Activated CD4-positive, alpha-beta memory T cell treated with anti-CD3 and anti-CD28 coated beads for 36 hours (primary cell): ENCODE results near the gene YWHAQ. TPM values are rescaled to one million over a fixed set of nuclear protein-coding genes. Genes with fewer than 3 reads are reported as not detected.

Experiments
- CTCF ChIA-PET: fragments of 350-600 bp; sonication (Branson Sonifier 250); formaldehyde crosslinking; loops from one replicate; lab custom pipeline; 2021; ENCODE audit warnings: antibody characterized with exemption, inconsistent platforms; lab: Charles Lee
- POLR2A ChIA-PET: fragments of 350-600 bp; sonication (Branson Sonifier 250); formaldehyde crosslinking; loops from one replicate; lab custom pipeline; 2021; ENCODE audit warnings: antibody characterized with exemption; lab: Charles Lee
- DNase-seq: peaks from one replicate; pipeline ENCODE4 v3.0.0-alpha.2; 2020
- H3K27ac Mint-ChIP-seq: one replicate; pipeline ENCODE4 v1.8.0; 2021; ENCODE audit warnings: mixed read lengths
- H3K27me3 Mint-ChIP-seq: one replicate; pipeline ENCODE4 v1.8.0; 2021; ENCODE audit warnings: mixed read lengths
- H3K36me3 Mint-ChIP-seq: one replicate; pipeline ENCODE4 v1.8.0; 2021; ENCODE audit warnings: mixed read lengths
- H3K4me1 Mint-ChIP-seq: one replicate; pipeline ENCODE4 v1.8.0; 2021; ENCODE audit warnings: low read depth, mixed read lengths
- H3K4me3 Mint-ChIP-seq: one replicate; pipeline ENCODE4 v1.8.0; 2021; ENCODE audit warnings: mild to moderate bottlenecking, mixed read lengths
- H3K9me3 Mint-ChIP-seq: one replicate; pipeline ENCODE4 v1.8.0; 2021; ENCODE audit warnings: mixed read lengths
- intact Hi-C: fragments of 100-400 bp; cut with micrococcal nuclease; formaldehyde crosslinking; loops from one replicate; pipeline ENCODE4 v1.15.1; 2023
- total RNA-seq, 2 experiments: library from RNA; stranded (reverse); gene quantifications; one replicate each; pipeline ENCODE4 v1.2.3, GENCODE V29; 2021

YWHAQ gene
- total RNA-seq, 2 experiments from 2014 or later = 495 to 541 TPM

DNA sequence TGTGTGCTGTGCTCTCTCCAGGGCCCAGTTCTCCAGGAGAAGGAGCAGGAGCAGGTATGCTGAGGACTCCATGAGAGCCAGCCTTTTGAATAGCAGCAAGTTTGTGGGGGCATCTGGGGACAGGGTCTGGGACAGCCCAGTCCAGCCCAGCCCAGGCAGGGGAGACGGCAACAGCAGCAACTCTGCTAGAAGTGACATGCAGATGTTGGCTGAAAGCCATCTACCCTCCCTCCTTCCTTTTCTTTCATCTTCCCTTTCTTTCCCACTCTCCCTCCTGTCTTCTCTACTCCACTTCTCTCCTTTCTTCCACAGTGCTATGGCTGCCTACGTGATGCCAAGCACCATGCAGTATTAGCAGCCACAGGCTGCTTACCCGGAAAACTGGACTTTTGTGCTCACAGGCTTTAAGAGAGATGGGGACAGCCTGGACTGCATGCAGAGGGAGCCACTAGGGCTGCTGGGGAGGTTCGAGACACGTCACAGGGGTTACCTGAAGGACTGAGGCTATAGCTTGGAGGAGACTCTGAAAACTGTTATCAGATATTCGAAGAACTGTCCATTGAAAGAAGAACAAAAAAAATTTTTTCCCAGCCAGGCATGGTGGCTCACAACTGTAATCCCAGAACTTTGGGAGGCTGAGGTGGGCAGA is 23.8 kb upstream of the YWHAQ start:
- H3K4me1 Mint-ChIP-seq = peaks cover 55% of the 10 kb centered on the region
- peaks cover 9% of the 10 kb centered on the region for H3K27me3 Mint-ChIP-seq
- ChIA-PET CTCF (interaction anchor here (0.9 to 1.9 kb wide), 4 partner anchors 24 to 116 kb away, joined by 3 to 12 read pairs (median 4); partner anchors contain the start of gene YWHAQ), POLR2A (interaction anchor here (0.9 to 2.1 kb wide), 17 partner anchors 13 to 161 kb away, joined by 3 to 28 read pairs (median 6); partner anchors contain the start of gene YWHAQ)
- H3K9me3 Mint-ChIP-seq = no peaks in the 10 kb centered on the region
- intact Hi-C loops = loop anchor here (1.0 kb wide), 4 partner anchors 13 to 128 kb away; partner anchors contain the start of gene ADAM17
- peak overlapping the region; percentile 94 for H3K27ac Mint-ChIP-seq
- no peak for DNase-seq
- H3K4me3 Mint-ChIP-seq = no peak overlapping the region
- no peaks in the 10 kb centered on the region for H3K36me3 Mint-ChIP-seq

DNA sequence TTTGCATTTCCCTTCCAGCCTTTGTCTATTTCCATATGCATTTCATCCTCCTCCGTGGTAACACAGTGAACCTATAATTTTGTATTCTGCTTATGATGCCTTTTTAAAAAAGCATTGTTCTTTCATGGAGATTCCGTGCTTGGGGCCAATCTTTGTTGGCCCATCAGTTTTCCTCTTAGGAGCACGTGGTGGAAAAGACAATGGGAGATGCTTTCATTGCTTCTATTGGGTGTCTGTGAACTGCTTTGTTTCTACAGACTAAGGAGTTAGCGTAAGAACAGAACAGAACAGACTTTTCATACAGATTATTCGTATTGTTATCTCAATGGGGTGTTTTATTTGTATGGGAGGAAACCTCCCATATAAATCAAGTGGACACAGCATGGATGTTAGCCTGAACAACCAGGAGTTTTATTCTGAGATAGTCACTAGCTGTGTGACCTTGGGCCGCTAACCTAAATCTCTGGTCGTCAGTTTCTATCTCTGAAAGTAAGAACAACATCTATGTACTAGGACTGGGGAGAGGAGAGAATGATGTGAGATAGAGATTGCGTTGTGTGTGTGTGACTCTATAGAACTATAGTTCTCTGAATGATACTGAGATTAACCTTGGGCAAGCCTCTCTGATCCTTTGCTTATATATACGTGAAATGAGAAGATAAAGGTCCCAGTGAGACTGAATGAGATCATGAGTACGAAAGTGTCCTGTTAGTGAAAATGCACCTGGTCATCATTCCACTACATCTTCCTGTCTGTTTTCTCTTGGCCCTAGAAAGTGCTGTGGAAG is 22.9 kb upstream of the YWHAQ start:
- Mint-ChIP-seq H3K9me3 (no peaks in the 10 kb centered on the region), H3K27me3 (peaks cover 9% of the 10 kb centered on the region), H3K4me1 (peaks cover 60% of the 10 kb centered on the region), H3K27ac (peak overlapping the region; percentile 47), H3K4me3 (no peak overlapping the region), H3K36me3 (no peaks in the 10 kb centered on the region)
- ChIA-PET POLR2A (interaction anchor here (0.9 to 2.0 kb wide), 3 partner anchors 23 to 100 kb away, joined by 6 to 18 read pairs (median 7); partner anchors contain the start of gene YWHAQ), CTCF (no interaction called here)
- no peak for DNase-seq
- intact Hi-C loops = no loop called here

DNA sequence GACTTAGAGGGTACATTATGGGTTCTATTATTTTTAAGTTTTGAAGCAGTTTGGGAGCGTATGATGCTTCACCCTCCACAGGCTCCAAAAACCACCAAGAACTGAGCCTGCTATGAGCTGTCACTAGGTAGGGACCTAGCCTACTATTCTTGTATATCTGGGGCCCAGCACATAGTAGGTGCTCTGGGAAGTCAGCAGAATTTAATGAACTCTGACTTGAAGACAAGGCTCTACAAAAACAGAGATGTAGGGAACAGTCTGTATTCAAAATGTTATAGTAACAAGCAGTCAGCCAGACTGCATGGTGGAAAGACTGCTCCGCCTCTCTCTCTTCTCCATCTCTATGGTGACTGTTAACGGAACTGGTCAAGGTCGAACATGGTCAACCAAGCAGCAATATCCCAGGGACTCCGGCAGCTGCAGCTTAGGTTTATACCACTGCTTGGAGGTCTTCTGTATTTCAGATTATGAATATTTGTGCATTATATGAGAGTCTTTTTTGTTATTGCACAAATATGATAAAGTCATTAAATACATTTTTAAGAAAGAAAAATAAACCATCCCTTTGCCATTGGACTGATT is 22.2 kb upstream of the YWHAQ start:
- Mint-ChIP-seq H3K27ac (no peak overlapping the region), H3K9me3 (no peaks in the 10 kb centered on the region), H3K4me1 (peaks cover 60% of the 10 kb centered on the region), H3K36me3 (no peaks in the 10 kb centered on the region), H3K27me3 (peaks cover 7% of the 10 kb centered on the region), H3K4me3 (no peak overlapping the region)
- intact Hi-C loops = no loop called here
- ChIA-PET POLR2A (interaction anchor here (1.1 kb wide), 1 partner anchor 22 kb away, joined by 6 read pairs; the partner anchor contains the start of gene YWHAQ), CTCF (no interaction called here)
- no peak for DNase-seq

DNA sequence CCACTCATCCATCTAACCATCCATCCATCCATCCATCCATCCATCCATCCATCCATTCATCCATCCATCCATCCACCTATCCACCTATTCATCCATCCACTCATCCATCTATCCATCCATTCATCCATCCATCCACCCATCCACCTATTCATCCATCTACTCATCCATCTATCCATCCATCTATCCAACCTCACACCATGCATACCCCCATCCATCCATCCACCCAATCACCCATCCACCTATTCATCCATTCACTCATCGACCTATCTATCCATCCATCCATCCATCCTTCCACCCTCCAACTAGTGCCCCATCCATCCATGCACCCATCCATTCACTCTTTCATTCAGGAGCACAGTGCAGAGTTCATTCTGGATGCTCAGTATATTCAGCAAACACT is 21.5 kb upstream of the YWHAQ start:
- intact Hi-C loops = no loop called here
- no peaks in the 10 kb centered on the region for H3K9me3 Mint-ChIP-seq
- H3K4me1 Mint-ChIP-seq = peaks cover 56% of the 10 kb centered on the region
- ChIA-PET POLR2A (no interaction called here), CTCF (no interaction called here)
- no peak for DNase-seq
- peaks cover 7% of the 10 kb centered on the region for H3K27me3 Mint-ChIP-seq
- H3K27ac Mint-ChIP-seq = no peak overlapping the region
- H3K4me3 Mint-ChIP-seq = no peak overlapping the region
- H3K36me3 Mint-ChIP-seq = no peaks in the 10 kb centered on the region

DNA sequence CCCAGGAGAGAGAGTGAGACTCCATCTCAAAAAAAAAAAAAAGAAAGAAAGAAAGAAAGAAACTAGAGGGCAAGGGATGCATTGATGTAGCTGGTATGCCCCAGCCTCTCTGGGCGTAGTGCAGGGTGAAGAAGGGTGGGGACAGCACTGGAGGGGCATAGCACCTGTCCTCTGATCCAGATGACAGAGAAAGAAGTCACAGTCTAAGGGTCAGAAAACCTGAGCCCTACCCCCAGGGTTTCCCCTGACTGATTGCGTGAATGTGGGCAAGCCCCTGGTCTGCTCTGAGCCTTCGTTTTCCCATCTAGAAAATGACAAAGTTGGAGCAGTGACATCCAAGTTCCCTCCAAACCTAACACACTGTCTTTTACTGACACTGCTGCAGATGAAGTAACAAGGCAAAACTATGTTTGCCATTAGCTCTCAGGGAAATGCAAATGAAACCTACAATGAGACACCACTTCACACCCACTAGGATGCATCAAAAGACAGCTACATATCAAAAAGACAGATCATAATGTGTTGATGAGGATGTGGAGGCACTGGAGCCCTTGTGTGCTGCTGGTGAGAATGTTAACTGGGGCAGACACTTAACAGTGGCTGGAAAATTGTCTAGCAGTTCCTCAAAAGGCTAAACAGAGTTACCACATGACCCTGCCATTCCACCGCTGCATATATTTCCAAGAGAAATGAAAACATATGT is 19.5 kb upstream of the YWHAQ start:
- ChIA-PET POLR2A (no interaction called here), CTCF (interaction anchor here (1.0 kb wide), 2 partner anchors 53 to 119 kb away, joined by 3 to 6 read pairs; no protein-coding TSS in a partner anchor)
- Mint-ChIP-seq H3K9me3 (no peaks in the 10 kb centered on the region), H3K27ac (no peak overlapping the region), H3K27me3 (peaks cover 7% of the 10 kb centered on the region), H3K4me1 (peaks cover 40% of the 10 kb centered on the region), H3K4me3 (no peak overlapping the region), H3K36me3 (no peaks in the 10 kb centered on the region)
- DNase-seq = no peak
- intact Hi-C loops = no loop called here

DNA sequence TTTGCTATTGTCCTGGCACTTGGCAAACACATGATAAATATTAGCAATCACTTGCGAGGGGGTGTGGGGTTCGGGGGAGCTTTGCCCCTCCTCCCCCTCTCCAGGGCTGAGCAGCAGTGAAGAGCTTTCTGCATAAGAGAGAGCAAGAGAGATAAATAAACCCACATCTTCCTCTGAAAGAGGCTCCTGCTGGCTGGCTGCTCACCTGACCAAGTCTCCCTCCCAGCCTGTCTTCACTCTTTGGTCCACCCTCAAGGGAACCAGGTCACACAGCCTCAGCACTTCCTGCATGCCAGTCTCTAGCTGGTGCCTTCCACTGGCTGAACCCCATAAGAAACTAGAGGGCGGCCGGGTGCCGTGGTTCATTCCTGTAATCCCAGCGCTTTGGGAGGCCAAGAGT is 18.5 kb upstream of the YWHAQ start:
- no peak for DNase-seq
- Mint-ChIP-seq H3K27me3 (peaks cover 7% of the 10 kb centered on the region), H3K4me3 (no peak overlapping the region), H3K9me3 (no peaks in the 10 kb centered on the region), H3K4me1 (peaks cover 30% of the 10 kb centered on the region), H3K27ac (no peak overlapping the region), H3K36me3 (no peaks in the 10 kb centered on the region)
- intact Hi-C loops = no loop called here
- POLR2A ChIA-PET = no interaction called here
- CTCF ChIA-PET = interaction anchor here (1.0 kb wide), 1 partner anchor 60 kb away, joined by 3 read pairs; no protein-coding TSS in a partner anchor

DNA sequence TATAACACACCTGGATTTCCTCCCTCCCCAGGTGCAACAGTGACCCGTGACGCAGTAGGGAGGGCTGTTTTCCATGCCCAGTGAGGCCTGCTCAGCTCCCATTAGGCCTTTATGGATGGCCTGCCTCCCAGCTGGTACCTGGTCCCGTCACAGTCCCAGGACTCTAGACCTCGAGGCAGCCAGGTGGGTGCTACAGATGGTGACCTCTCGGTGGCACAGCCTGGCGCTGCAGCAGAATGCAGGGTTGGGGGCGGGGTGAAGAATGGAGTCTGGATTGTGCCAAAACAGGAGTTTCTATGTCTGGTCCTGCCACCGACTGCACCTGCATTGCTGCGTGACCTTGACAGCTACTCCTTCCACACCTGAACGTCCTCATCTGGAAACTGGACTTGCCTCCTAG is 18.0 kb upstream of the YWHAQ start:
- Mint-ChIP-seq H3K4me1 (peaks cover 25% of the 10 kb centered on the region), H3K36me3 (no peaks in the 10 kb centered on the region), H3K27ac (no peak overlapping the region), H3K9me3 (no peaks in the 10 kb centered on the region), H3K27me3 (peaks cover 6% of the 10 kb centered on the region), H3K4me3 (no peak overlapping the region)
- POLR2A ChIA-PET = no interaction called here
- no peak for DNase-seq
- intact Hi-C loops = no loop called here
- CTCF ChIA-PET = interaction anchor here (0.5 to 1.0 kb wide), 2 partner anchors 60 to 123 kb away, joined by 3 read pairs; no protein-coding TSS in a partner anchor

DNA sequence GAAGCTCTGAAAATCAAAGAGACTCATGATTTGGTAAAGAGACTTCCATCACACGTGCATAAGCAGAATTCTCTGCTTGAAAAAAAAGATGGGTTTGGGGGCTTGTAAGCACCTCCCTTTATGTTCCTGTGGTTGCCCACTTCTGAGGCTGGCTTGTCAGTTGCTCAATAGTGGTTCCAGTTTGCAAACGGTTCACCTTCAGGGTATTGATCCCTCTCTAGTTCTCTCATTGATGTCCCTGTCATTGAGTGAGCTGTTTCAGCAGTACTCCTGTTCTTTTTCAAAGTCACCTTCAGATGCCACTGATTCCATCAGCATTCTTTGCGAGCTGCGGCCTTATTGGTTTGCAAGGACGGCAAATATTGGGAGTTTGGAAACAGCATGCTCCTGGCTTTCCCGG is 17.1 kb upstream of the YWHAQ start:
- intact Hi-C loops = no loop called here
- Mint-ChIP-seq H3K36me3 (no peaks in the 10 kb centered on the region), H3K4me1 (peaks cover 23% of the 10 kb centered on the region), H3K4me3 (no peak overlapping the region), H3K27ac (no peak overlapping the region), H3K27me3 (peaks cover 3% of the 10 kb centered on the region), H3K9me3 (no peaks in the 10 kb centered on the region)
- ChIA-PET POLR2A (no interaction called here), CTCF (no interaction called here)
- no peak for DNase-seq

DNA sequence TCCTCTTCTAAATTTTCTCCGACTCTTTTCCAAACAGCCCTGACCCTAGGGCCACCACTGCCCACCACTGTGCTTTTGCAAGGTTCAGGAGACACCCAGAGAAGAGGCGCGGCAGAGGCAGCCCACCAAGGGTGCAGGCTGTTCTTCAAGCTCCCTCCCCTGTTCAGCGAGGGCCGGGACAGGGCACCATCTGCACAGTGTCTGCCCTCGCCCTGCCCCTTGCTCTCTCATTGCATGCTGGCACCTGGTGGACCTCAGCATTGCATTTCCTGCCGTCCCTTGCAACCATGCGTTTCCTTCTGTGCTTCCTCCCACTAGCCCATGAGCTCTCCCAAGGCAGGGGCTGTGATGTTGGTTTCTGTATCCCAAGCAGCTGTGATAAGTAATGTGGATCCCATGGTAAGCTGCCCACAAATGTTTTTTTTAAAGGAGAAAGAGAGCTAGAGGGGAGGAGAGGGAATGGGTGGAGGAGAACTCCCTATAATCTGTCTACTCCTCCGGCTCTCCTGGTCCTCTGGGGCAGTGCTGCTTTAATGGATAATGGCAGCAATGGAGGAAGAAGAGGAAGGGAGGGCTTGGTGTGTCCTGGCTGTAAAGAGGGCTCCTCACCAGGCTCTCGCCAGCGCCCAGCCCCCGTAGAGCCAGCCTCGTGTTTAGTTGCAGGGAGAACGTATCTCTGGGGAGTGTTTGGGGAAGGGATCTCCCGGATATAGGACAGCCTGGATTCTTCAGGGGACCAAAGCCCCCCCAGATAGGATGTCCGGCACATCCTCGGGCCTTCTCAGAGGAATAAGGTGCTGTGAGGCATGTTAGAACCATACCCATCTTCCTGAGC is 15.6 kb upstream of the YWHAQ start:
- DNase-seq = no peak
- intact Hi-C loops = no loop called here
- no peaks in the 10 kb centered on the region for H3K9me3 Mint-ChIP-seq
- no peaks in the 10 kb centered on the region for H3K27me3 Mint-ChIP-seq
- no peak overlapping the region for H3K4me3 Mint-ChIP-seq
- peaks cover 36% of the 10 kb centered on the region for H3K4me1 Mint-ChIP-seq
- POLR2A ChIA-PET = no interaction called here
- no peaks in the 10 kb centered on the region for H3K36me3 Mint-ChIP-seq
- no peak overlapping the region for H3K27ac Mint-ChIP-seq
- CTCF ChIA-PET = no interaction called here

DNA sequence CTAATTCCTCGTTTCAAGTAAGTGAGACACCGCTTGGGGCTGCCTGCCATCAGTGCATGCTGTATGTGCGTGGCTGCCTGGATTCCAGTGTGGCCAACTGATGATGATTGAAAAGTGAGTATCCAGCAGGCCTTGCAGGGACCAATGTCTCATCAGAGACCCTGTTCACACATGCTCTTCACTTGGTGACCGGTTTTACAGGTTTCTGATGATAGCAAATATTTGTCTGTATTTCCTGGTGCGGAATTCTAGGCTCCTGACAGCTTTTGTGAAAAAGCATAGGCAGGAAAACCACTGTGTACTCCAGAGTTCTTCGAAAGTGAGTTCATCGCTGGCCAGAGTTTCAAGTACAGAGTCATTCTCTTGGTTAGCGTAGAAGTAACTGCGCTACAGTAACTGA is 13.8 kb upstream of the YWHAQ start:
- intact Hi-C loops = no loop called here
- Mint-ChIP-seq H3K4me1 (peaks cover 35% of the 10 kb centered on the region), H3K9me3 (no peaks in the 10 kb centered on the region), H3K27me3 (no peaks in the 10 kb centered on the region), H3K36me3 (no peaks in the 10 kb centered on the region), H3K4me3 (no peak overlapping the region), H3K27ac (no peak overlapping the region)
- DNase-seq = no peak
- POLR2A ChIA-PET = no interaction called here
- CTCF ChIA-PET = no interaction called here

DNA sequence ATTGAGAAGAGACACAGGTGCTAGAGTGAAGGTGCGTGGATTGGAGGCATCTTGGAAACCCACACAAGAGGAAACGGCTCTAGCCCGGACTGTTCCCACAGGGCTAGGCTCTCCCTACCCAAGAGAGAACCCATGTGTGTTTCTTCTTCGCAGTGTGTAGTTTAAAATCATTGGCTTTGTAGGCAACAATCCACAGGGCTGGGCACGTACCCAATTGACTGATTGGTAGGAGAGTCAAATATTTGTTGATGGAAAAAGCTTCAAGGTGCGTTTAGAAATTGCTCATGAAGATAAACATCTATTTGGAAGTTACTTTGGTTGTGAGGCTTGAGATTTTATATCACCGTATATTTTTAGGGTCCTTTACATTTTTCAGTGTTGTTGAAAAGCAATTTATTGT is 13.2 kb upstream of the YWHAQ start:
- Mint-ChIP-seq H3K9me3 (no peaks in the 10 kb centered on the region), H3K4me3 (no peak overlapping the region), H3K27ac (no peak overlapping the region), H3K36me3 (no peaks in the 10 kb centered on the region), H3K4me1 (peaks cover 31% of the 10 kb centered on the region), H3K27me3 (no peaks in the 10 kb centered on the region)
- POLR2A ChIA-PET = no interaction called here
- no peak for DNase-seq
- intact Hi-C loops = no loop called here
- CTCF ChIA-PET = no interaction called here
